Measurements from ENCODE around the gene HLF.
A peak's percentile ranks its signal among the peaks of the same experiment; 100 is the strongest.

HLF gene

GRCh38 chr17:55334881-55335540 lies 70.3 kb downstream of the HLF start:
- no peak for DNase-seq

- DNase-seq = no peak
Measured at GRCh38 chr17:55335625-55336024, 70.9 kb downstream of the HLF start.

GRCh38 chr17:55336426-55336825 lies 71.7 kb downstream of the HLF start:
- DNase-seq = no peak

- no peak for DNase-seq
Measured at GRCh38 chr17:55340176-55340575, 75.4 kb downstream of the HLF start.

GRCh38 chr17:55340686-55341085 lies 75.9 kb downstream of the HLF start:
- no peak for DNase-seq

- DNase-seq = peak; percentile 3
Measured at GRCh38 chr17:55341432-55341831, 76.7 kb downstream of the HLF start.

- DNase-seq = no peak
Measured at GRCh38 chr17:55342800-55343585, 78.2 kb downstream of the HLF start.

- no peak for DNase-seq
Measured at GRCh38 chr17:55343900-55344513, 79.2 kb downstream of the HLF start.

GRCh38 chr17:55344514-55344997 lies 79.8 kb downstream of the HLF start:
- no peak for DNase-seq

- DNase-seq = no peak
Measured at GRCh38 chr17:55345132-55345531, 80.4 kb downstream of the HLF start.

GRCh38 chr17:55346658-55347057 lies 81.9 kb downstream of the HLF start:
- DNase-seq = no peak

- no peak for DNase-seq
Measured at GRCh38 chr17:55347341-55347740, 82.6 kb downstream of the HLF start.

- peak; percentile 71 for DNase-seq
Measured at GRCh38 chr17:55348749-55349354, 84.1 kb downstream of the HLF start.

GRCh38 chr17:55350825-55351205 lies 86.1 kb downstream of the HLF start:
- no peak for DNase-seq

GRCh38 chr17:55351226-55351625 lies 86.5 kb downstream of the HLF start:
- DNase-seq = no peak

GRCh38 chr17:55354010-55354409 lies 89.2 kb downstream of the HLF start:
- no peak for DNase-seq

- no peak for DNase-seq
Measured at GRCh38 chr17:55354941-55355340, 90.2 kb downstream of the HLF start.

- DNase-seq = peak; percentile 59
Measured at GRCh38 chr17:55356434-55357328, 91.9 kb downstream of the HLF start.

- DNase-seq = no peak
Measured at GRCh38 chr17:55360971-55361370, 96.2 kb downstream of the HLF start.

- no peak for DNase-seq
Measured at GRCh38 chr17:55363033-55363432, 98.3 kb downstream of the HLF start.

- DNase-seq = no peak
Measured at GRCh38 chr17:55366020-55366481, 101.3 kb downstream of the HLF start.

- DNase-seq = no peak
Measured at GRCh38 chr17:55368706-55369105, 103.9 kb downstream of the HLF start.

Data from kidney glomerular epithelial cell (primary cell).